Naive thymus-derived CD4-positive, alpha-beta T cell (primary cell): ENCODE results near the gene IGFN1. TPM values are rescaled to one million over a fixed set of nuclear protein-coding genes. Genes with fewer than 3 reads are reported as not detected.
A peak's percentile ranks its signal among the peaks of the same experiment; 100 is the strongest.
"Not testable (repeated sequence)": the region's sequence is repeated elsewhere in the genome, so short reads cannot be mapped to it uniquely, and the experiment has no call there.

ENCODE experiments used
- ATAC-seq: fragments of 150-1000 bp; cut with Tn5 transposase; 2 replicates; pipeline ENCODE4 v1.10.0; 2021; ENCODE audit warnings: mild to moderate bottlenecking, moderate library complexity
- CTCF ChIA-PET: fragments of 350-600 bp; sonication (Branson Sonifier 250); formaldehyde crosslinking; loops from one replicate; lab custom pipeline; 2021; ENCODE audit warnings: antibody characterized with exemption; lab: Charles Lee
- POLR2A ChIA-PET: fragments of 350-600 bp; sonication (Branson Sonifier 250); formaldehyde crosslinking; loops from one replicate; lab custom pipeline; 2021; ENCODE audit warnings: antibody characterized with exemption, inconsistent platforms; lab: Charles Lee
- DNase-seq, 9 donors: peaks; one replicate each; pipeline versions ENCODE4 v3.0.0 to v3.0.0-alpha.2; 2020 to 2022; ENCODE audit warnings: mixed read lengths in 1 of 9
- H3K27ac ChIP-seq: one replicate; pipeline ENCODE4 v1.7.0; 2013; ENCODE audit warnings: mild to moderate bottlenecking, low read depth, low read length, moderate library complexity
- H3K27me3 ChIP-seq, 2 donors: one replicate each; pipeline ENCODE4 v1.7.0; 2013; ENCODE audit warnings: low read length in 2 of 2, mild to moderate bottlenecking in 2 of 2, moderate library complexity in 2 of 2; ENCODE audit not compliant: control insufficient read depth in 2 of 2, insufficient read depth in 2 of 2
- H3K36me3 ChIP-seq, 3 experiments: 1 replicate in 2 of 3; 2 replicates in 1 of 3; pipeline ENCODE4 v1.7.0; 2013; ENCODE audit warnings: low read length in 3 of 3, mild to moderate bottlenecking in 3 of 3, moderate library complexity in 1 of 3; ENCODE audit not compliant: insufficient read depth in 3 of 3, control insufficient read depth in 2 of 3
- H3K4me1 ChIP-seq, 2 donors: one replicate each; pipeline ENCODE4 v1.7.0; 2013; ENCODE audit warnings: low read length in 2 of 2, mild to moderate bottlenecking in 2 of 2, moderate library complexity in 1 of 2; ENCODE audit not compliant: control insufficient read depth in 2 of 2, insufficient read depth in 2 of 2
- H3K4me3 ChIP-seq: 2 replicates; pipeline ENCODE4 v1.7.0; 2013; ENCODE audit warnings: mild to moderate bottlenecking, low read length
- H3K9me3 ChIP-seq, 3 experiments: 1 replicate in 2 of 3; 2 replicates in 1 of 3; pipeline ENCODE4 v1.7.0; 2013; ENCODE audit warnings: low read length in 3 of 3; ENCODE audit not compliant: control insufficient read depth in 2 of 3
- H3K27ac Mint-ChIP-seq, 9 donors: one replicate each; pipeline ENCODE4 v1.8.0; 2020 to 2022; ENCODE audit warnings: mixed read lengths in 9 of 9, mild to moderate bottlenecking in 8 of 9, moderate library complexity in 5 of 9, inconsistent platforms in 2 of 9
- H3K27me3 Mint-ChIP-seq, 5 donors: one replicate each; pipeline ENCODE4 v1.8.0; 2021 to 2022; ENCODE audit warnings: mixed read lengths in 5 of 5, mild to moderate bottlenecking in 1 of 5
- H3K36me3 Mint-ChIP-seq, 5 donors: one replicate each; pipeline ENCODE4 v1.8.0; 2020 to 2022; ENCODE audit warnings: mixed read lengths in 5 of 5, mild to moderate bottlenecking in 3 of 5, inconsistent platforms in 1 of 5
- H3K4me1 Mint-ChIP-seq, 7 donors: one replicate each; pipeline ENCODE4 v1.8.0; 2020 to 2022; ENCODE audit warnings: mixed read lengths in 7 of 7, mild to moderate bottlenecking in 3 of 7, inconsistent platforms in 1 of 7
- H3K4me3 Mint-ChIP-seq, 10 donors: one replicate each; pipeline ENCODE4 v1.8.0; 2020 to 2022; ENCODE audit warnings: mild to moderate bottlenecking in 10 of 10, mixed read lengths in 10 of 10, moderate library complexity in 6 of 10, inconsistent platforms in 2 of 10
- H3K9me3 Mint-ChIP-seq, 11 donors: one replicate each; pipeline ENCODE4 v1.8.0; 2020 to 2022; ENCODE audit warnings: mixed read lengths in 11 of 11, mild to moderate bottlenecking in 4 of 11, inconsistent platforms in 1 of 11, moderate library complexity in 1 of 11
- intact Hi-C, 2 donors: fragments of 100-400 bp; cut with micrococcal nuclease; formaldehyde crosslinking; loops; one replicate each; pipeline ENCODE4 v1.15.1; 2023
- polyA plus RNA-seq, 2 donors: library from polyadenylated mRNA; unstranded; fragments of 300-500 nt; fragmentation: Illumina TruSeq; gene quantifications; one replicate each; pipeline ENCODE4 v1.2.3, GENCODE V29; 2021
- total RNA-seq, 6 experiments: library from RNA in 5 of 6; stranded (reverse) in 5 of 6; gene quantifications; 1 replicate in 5 of 6; 2 replicates in 1 of 6; pipeline ENCODE4 v1.2.3 and lab custom pipeline; 2021 to 2026

IGFN1 gene
- total and polyA plus RNA-seq, 7 experiments from 2014 or later, result not detected

GRCh38 chr1:201228011-201228983 is 37.7 kb downstream of the IGFN1 start:
- H3K4me1 ChIP-seq, result no peaks in the 10 kb centered on the region
- no peak overlapping the region for H3K4me3 Mint-ChIP-seq
- no peaks in the 10 kb centered on the region for H3K36me3 Mint-ChIP-seq
- peaks cover 0 to 23% (median 3%) of the 10 kb centered on the region in 11 donors for H3K9me3 Mint-ChIP-seq
- ATAC-seq, result no peak
- no peak overlapping the region for H3K4me3 ChIP-seq
- H3K9me3 ChIP-seq, result no peaks in the 10 kb centered on the region
- POLR2A ChIA-PET, result no interaction called here
- intact Hi-C loops, result no loop called here
- no peak overlapping the region for H3K27ac Mint-ChIP-seq
- H3K27me3 ChIP-seq, result no peaks in the 10 kb centered on the region
- H3K27ac ChIP-seq, result no peak overlapping the region
- peak in 1 of 9 donors; percentile 12 for DNase-seq
- H3K4me1 Mint-ChIP-seq, result no peaks in the 10 kb centered on the region
- CTCF ChIA-PET, result interaction anchor here (0.5 kb wide), 1 partner anchor 312 kb away, joined by 3 read pairs; no protein-coding TSS in a partner anchor
- H3K27me3 Mint-ChIP-seq, result peaks cover 22 to 29% (median 24%) of the 10 kb centered on the region in 5 donors
- H3K36me3 ChIP-seq, result no peaks in the 10 kb centered on the region

DNA sequence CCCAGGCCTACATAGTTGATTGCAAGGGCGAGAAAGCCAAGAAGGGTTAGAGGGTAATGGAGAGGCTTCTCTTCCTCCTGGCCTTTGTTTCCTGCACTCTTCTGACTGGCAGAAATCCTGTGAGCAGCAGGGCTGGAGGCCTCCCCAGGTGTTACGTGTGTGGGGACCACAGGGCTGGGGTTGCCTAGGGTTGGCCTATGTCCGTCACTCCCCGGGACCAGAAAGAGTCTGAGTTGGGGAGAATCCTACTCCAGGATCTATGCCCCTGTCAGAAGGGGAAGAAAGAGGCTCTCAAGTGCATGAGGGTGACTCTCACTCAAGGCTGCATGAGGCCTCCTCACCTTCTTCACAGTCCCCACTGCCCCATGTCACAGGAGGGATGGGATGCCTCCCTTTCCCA is 38.5 kb downstream of the IGFN1 start:
- ATAC-seq, result no peak
- Histone ChIP-seq H3K4me3 (no peak overlapping the region), H3K4me1 (no peaks in the 10 kb centered on the region), H3K27ac (no peak overlapping the region), H3K36me3 (no peaks in the 10 kb centered on the region), H3K27me3 (no peaks in the 10 kb centered on the region), H3K9me3 (no peaks in the 10 kb centered on the region)
- ChIA-PET CTCF (no interaction called here), POLR2A (no interaction called here)
- no peaks in the 10 kb centered on the region for H3K4me1 Mint-ChIP-seq
- peaks cover 0 to 25% (median 3%) of the 10 kb centered on the region in 11 donors for H3K9me3 Mint-ChIP-seq
- no peak for DNase-seq
- H3K27ac Mint-ChIP-seq, result no peak overlapping the region
- H3K4me3 Mint-ChIP-seq, result no peak overlapping the region
- intact Hi-C loops, result no loop called here
- no peaks in the 10 kb centered on the region for H3K36me3 Mint-ChIP-seq
- H3K27me3 Mint-ChIP-seq, result peaks cover 22 to 29% (median 25%) of the 10 kb centered on the region in 5 donors

DNA sequence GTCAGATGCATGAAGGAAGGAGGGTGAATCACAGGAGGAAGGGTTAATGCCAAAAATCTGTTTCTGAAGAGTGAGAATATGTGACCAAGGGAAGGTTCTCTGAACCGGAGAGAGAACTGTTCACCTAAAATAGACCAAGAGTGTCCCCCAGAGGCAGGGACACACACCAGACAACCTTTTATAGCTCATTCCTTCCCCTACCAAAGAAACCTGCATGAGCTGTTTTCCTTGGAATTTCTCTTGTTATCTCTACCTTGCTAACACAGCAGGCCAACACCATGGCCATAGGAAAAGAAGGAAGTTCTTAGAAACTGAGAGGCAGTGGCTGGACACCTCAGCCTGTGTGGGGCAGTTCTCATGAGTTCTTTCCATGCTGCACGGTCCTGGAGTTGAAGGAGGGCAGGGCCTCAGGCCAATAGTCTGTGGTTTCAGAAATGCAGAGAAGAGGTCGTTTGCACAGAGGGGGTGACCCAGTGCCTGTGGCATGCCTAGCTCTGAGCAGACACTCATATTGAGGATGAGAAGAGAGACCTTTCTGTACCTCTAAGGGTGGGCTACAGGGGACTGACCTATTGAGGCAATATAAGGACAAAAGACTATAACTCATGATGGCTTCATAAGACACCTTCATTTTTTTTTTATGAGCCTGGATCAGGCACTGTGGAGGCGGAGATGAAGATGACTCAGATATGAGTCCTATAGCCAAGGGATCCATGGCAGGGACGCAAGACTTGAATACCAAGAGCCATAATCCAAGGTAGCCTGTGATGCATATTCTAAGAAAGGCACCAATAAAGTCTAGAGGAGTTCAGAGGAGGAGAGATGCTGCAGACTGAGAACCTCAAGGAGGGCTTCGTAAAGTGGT is 39.4 kb downstream of the IGFN1 start:
- no peak overlapping the region for H3K4me3 ChIP-seq
- intact Hi-C loops, result no loop called here
- no peaks in the 10 kb centered on the region for H3K4me1 ChIP-seq
- Mint-ChIP-seq H3K36me3 (no peaks in the 10 kb centered on the region), H3K27me3 (peaks cover 22 to 29% (median 25%) of the 10 kb centered on the region in 5 donors), H3K27ac (no peak overlapping the region), H3K9me3 (peaks cover 0 to 25% (median 3%) of the 10 kb centered on the region in 11 donors), H3K4me3 (no peak overlapping the region), H3K4me1 (no peaks in the 10 kb centered on the region)
- H3K27me3 ChIP-seq, result no peaks in the 10 kb centered on the region
- ChIA-PET POLR2A (no interaction called here), CTCF (no interaction called here)
- H3K9me3 ChIP-seq, result no peaks in the 10 kb centered on the region
- DNase-seq (no peak), ATAC-seq (no peak)
- H3K36me3 ChIP-seq, result no peaks in the 10 kb centered on the region
- no peak overlapping the region for H3K27ac ChIP-seq

DNA sequence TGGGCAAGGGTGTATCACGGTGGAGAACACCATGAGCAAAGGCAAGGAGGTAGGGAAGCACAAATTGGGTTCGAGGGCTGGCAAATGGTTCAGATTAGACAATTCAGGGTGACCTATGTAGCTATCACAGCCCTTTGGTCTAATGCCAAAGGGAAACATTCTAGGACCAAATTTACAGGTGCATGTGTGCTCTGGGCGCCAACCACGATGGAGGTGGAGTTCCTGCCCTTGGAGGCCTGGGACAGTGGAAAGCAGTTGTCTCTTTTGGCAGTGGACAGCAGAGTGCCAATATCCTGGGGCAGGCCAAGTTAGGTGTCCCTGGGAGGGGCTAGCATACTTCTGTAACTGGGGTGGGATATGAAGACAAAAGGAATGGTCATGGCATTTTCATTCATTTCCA is 40.1 kb downstream of the IGFN1 start:
- Histone ChIP-seq H3K4me1 (no peaks in the 10 kb centered on the region), H3K27me3 (no peaks in the 10 kb centered on the region), H3K27ac (no peak overlapping the region), H3K4me3 (no peak overlapping the region), H3K36me3 (no peaks in the 10 kb centered on the region), H3K9me3 (no peaks in the 10 kb centered on the region)
- ATAC-seq, result no peak
- ChIA-PET CTCF (no interaction called here), POLR2A (no interaction called here)
- Mint-ChIP-seq H3K27ac (no peak overlapping the region), H3K27me3 (peaks cover 22 to 29% (median 25%) of the 10 kb centered on the region in 5 donors), H3K36me3 (no peaks in the 10 kb centered on the region), H3K4me3 (no peak overlapping the region), H3K4me1 (no peaks in the 10 kb centered on the region), H3K9me3 (peaks cover 0 to 25% (median 3%) of the 10 kb centered on the region in 11 donors)
- DNase-seq, result no peak
- intact Hi-C loops, result no loop called here

DNA sequence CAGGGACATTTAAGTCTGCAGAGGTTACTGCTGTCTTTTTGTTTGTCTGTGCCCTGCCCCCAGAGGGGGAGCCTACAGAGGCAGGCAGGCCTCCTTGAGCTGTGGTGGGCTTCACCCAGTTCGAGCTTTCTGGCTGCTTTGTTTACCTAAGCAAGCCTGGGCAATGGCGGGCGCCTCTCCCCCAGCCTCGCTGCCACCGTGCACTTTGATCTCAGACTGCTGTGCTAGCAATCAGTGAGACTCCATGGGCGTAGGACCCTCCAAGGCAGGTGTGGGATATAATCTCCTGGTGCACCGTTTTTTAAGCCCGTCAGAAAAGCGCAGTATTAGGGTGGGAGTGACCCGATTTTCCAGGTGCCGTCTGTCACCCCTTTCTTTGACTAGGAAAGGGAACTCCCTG is 49.0 kb downstream of the IGFN1 start:
- not testable (repeated sequence) for H3K27ac Mint-ChIP-seq, H3K36me3 Mint-ChIP-seq, H3K9me3 Mint-ChIP-seq

DNA sequence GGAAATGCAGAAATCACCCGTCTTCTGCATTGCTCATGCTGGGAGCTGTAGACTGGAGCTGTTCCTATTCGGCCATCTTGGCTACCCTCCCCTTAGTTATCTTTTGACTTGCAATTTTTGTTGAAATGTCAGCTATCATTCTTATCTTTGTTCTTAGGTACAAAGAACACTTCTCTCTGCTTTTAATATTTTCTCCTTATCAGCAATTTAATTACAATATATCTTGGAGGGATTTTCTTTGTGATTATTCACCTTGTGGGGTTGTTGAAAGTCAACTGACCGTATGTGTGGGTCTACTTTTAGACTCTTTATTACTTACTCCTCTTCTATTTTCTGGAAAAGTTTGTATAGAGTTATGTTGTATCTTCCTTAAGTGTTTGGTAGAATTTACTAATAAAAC is 49.5 kb downstream of the IGFN1 start:
- DNase-seq (no peak), ATAC-seq (no peak)
- no peaks in the 10 kb centered on the region for H3K9me3 ChIP-seq
- H3K4me1 Mint-ChIP-seq, result no peaks in the 10 kb centered on the region
- peaks cover 36 to 52% (median 45%) of the 10 kb centered on the region in 5 donors for H3K27me3 Mint-ChIP-seq
- intact Hi-C loops, result no loop called here
- H3K27me3 ChIP-seq, result peaks cover 0 to 9% of the 10 kb centered on the region in 2 donors
- no peaks in the 10 kb centered on the region for H3K4me1 ChIP-seq
- peaks cover 0 to 4% (median 0%) of the 10 kb centered on the region in 11 donors for H3K9me3 Mint-ChIP-seq
- ChIA-PET POLR2A (no interaction called here), CTCF (no interaction called here)
- no peak overlapping the region for H3K4me3 Mint-ChIP-seq
- no peaks in the 10 kb centered on the region for H3K36me3 Mint-ChIP-seq
- H3K4me3 ChIP-seq, result no peak overlapping the region
- no peak overlapping the region for H3K27ac Mint-ChIP-seq
- H3K27ac ChIP-seq, result no peak overlapping the region
- H3K36me3 ChIP-seq, result no peaks in the 10 kb centered on the region

More for the DNA sequence above, 49.0 kb downstream of the IGFN1 start:
- intact Hi-C loops, H3K9me3 ChIP-seq, H3K4me3 ChIP-seq, ATAC-seq, H3K27me3 ChIP-seq, CTCF ChIA-PET, H3K4me1 ChIP-seq, DNase-seq, H3K36me3 ChIP-seq, H3K27ac ChIP-seq, POLR2A ChIA-PET, H3K4me3 Mint-ChIP-seq, H3K4me1 Mint-ChIP-seq: not testable (repeated sequence)
- peaks cover 31 to 47% (median 40%) of the 10 kb centered on the region in 5 donors for H3K27me3 Mint-ChIP-seq
